MM.1S (cell line): ENCODE data around the gene FERMT2.

ENCODE experiments used
- CTCF ChIP-seq: fragments of 300-600 bp; sonication (generic); IDR thresholded peaks from 2 replicates; pipeline ENCODE4 v1.5.1; 2016; ENCODE audit warnings: antibody characterized with exemption, low read length, mixed read lengths
- EZH2 ChIP-seq: fragments of 300-600 bp; sonication (generic); optimal IDR thresholded peaks from 2 replicates; pipeline ENCODE3; 2017; ENCODE audit warnings: low read depth, mild to moderate bottlenecking, antibody characterized with exemption, low read length, mixed read lengths
- EZH2phosphoT487 ChIP-seq: fragments of 300-600 bp; sonication (generic); IDR thresholded peaks from 2 replicates; pipeline ENCODE4 v1.6.1; 2018; ENCODE audit warnings: antibody characterized with exemption, low read length

- TF ChIP-seq CTCF (no peak), EZH2 (no peak), EZH2phosphoT487 (no peak)
These were observed 40.3 kb downstream of the FERMT2 start for GRCh38 chr14:52910572-52910971.
